Measurements from ENCODE around the gene UACA. TPM values are rescaled to one million over a fixed set of nuclear protein-coding genes. Genes with fewer than 3 reads are reported as not detected.

Gene UACA
- total and polyA plus RNA-seq, 8 donors, result 4.9 to 135 (median 36.1) TPM

DNA sequence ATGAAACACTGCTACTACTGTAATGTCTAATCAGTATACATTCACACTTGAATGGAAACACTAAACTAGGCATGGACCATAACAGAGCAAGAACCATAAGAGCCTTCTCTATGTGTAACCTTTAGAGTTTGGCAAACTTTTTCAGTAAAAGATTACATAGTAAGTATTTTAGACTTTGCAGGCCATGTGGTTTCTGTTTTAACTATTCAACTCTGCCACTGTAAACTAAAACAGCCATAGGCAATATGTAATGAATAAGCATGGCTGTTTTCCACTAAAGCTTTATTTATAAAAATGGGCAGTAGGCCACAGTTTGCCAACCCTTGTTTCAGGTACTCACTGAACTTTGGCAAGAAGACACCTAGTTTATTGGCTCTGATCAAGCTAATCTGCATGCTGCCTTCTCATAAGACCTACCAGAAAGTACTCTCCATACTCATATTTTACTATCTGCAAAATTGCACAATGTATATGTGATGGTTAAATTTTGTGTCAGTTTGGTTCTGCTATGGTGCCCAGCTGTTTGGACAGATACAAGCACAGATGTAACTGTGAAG is 46.0 kb downstream of the UACA start:
- no peak for DNase-seq
- no peak for TF ChIP-seq POLR2AphosphoS5 (IDR thresholded peaks at IDR 0.05)
- TF ChIP-seq POLR2A (IDR thresholded peaks at IDR 0.05), result no peak
- no peak for TF ChIP-seq EP300 (IDR thresholded peaks at IDR 0.05)
- TF ChIP-seq, protein P1, sequence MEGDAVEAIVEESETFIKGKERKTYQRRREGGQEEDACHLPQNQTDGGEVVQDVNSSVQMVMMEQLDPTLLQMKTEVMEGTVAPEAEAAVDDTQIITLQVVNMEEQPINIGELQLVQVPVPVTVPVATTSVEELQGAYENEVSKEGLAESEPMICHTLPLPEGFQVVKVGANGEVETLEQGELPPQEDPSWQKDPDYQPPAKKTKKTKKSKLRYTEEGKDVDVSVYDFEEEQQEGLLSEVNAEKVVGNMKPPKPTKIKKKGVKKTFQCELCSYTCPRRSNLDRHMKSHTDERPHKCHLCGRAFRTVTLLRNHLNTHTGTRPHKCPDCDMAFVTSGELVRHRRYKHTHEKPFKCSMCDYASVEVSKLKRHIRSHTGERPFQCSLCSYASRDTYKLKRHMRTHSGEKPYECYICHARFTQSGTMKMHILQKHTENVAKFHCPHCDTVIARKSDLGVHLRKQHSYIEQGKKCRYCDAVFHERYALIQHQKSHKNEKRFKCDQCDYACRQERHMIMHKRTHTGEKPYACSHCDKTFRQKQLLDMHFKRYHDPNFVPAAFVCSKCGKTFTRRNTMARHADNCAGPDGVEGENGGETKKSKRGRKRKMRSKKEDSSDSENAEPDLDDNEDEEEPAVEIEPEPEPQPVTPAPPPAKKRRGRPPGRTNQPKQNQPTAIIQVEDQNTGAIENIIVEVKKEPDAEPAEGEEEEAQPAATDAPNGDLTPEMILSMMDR (IDR thresholded peaks at IDR 0.05), result no peak
- H3K36me3 ChIP-seq, result no peaks in the 10 kb centered on the region
- intact Hi-C loops (cut with DNase I; ENCODE audit: low total_unique reads), result no loop called here
- H3K27me3 ChIP-seq, result no peaks in the 10 kb centered on the region
- H3K9me3 ChIP-seq, result no peaks in the 10 kb centered on the region
- peaks cover 23 to 82% (median 61%) of the 10 kb centered on the region in 4 donors for H3K4me1 ChIP-seq
- H3K27ac ChIP-seq, result peak overlapping the region in 1 of 5 donors; percentile 24
- no peak overlapping the region for H3K4me3 ChIP-seq

DNA sequence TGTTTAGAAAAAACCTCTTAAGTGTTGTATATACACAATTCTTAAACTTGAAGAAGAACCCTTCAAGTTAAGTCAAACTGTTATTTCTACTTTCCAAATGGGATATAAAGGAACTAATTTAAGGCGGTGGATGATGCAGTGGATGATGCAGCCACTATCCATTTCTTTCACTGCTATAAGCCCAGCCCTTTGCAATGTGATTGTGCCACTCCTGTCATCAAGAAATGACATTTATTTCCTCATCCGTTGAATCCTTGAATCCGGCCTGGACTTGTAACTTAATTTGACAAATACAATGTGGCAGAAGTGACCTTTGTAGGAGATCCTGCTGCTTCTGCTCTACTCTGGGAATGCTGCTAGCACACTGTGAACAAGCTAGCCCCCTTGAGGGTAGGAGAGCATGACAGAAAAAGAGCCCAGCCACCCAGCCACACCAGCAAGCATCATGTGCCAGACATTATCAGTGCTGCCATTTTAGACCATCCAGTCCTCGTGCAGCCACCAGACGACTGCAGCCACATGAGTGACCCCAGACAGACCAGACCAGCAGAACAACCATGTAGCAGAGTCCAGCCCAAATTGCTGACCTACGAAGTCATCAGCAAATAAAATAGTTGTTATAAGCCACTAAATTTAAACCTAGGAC is 47.4 kb downstream of the UACA start:
- WGBS, 5 donors, result 58 to 84% (median 80%) methylated on average over 6 of the region's 6 CpGs
- Histone ChIP-seq H3K4me3 (no peak overlapping the region), H3K36me3 (no peaks in the 10 kb centered on the region), H3K4me1 (peaks cover 23 to 76% (median 60%) of the 10 kb centered on the region in 4 donors), H3K27ac (peak overlapping the region in 2 of 5 donors; percentile 14 to 57), H3K27me3 (no peaks in the 10 kb centered on the region), H3K9me3 (no peaks in the 10 kb centered on the region)
- intact Hi-C loops (cut with DNase I; ENCODE audit: low total_unique reads), result no loop called here
- no peak for TF ChIP-seq EP300 (IDR thresholded peaks at IDR 0.05)
- TF ChIP-seq POLR2AphosphoS5 (IDR thresholded peaks at IDR 0.05), result no peak
- TF ChIP-seq POLR2A (IDR thresholded peaks at IDR 0.05), result no peak
- TF ChIP-seq, protein P1 (IDR thresholded peaks at IDR 0.05), result no peak
- no peak for DNase-seq

DNA sequence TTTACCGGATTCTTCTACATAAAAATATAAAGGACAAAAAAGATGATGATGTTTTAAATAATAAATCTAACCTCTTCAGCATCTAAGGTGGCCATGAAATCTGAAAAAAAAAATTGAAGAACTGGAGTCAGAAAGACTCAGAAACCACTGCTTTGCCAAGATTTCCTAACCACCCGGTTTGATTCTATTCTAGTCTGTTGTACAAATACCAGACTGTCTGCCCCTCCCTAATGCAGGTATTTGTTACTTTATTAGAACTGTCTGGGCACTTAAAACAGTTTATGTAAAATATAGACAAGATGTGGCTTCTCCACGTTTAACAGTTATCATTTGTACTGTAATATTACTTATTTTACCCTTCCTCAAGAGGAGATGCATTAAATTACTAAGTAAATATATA is 48.8 kb downstream of the UACA start:
- intact Hi-C loops (cut with DNase I; ENCODE audit: low total_unique reads), result no loop called here
- no peaks in the 10 kb centered on the region for H3K27me3 ChIP-seq
- peak overlapping the region in 4 of 5 donors; percentile 0 to 68 (median 62) for H3K27ac ChIP-seq
- H3K4me1 ChIP-seq, result peaks cover 23 to 64% (median 48%) of the 10 kb centered on the region in 4 donors
- H3K9me3 ChIP-seq, result no peaks in the 10 kb centered on the region
- no peaks in the 10 kb centered on the region for H3K36me3 ChIP-seq
- DNase-seq, result no peak
- WGBS, 5 donors, result 15 to 25% (median 17%) methylated on average over 3 of the region's 3 CpGs
- no peak overlapping the region for H3K4me3 ChIP-seq
- TF ChIP-seq, protein P1 (IDR thresholded peaks at IDR 0.05), result no peak
- TF ChIP-seq POLR2A (IDR thresholded peaks at IDR 0.05), result no peak
- TF ChIP-seq POLR2AphosphoS5 (IDR thresholded peaks at IDR 0.05), result no peak
- TF ChIP-seq EP300 (IDR thresholded peaks at IDR 0.05), result no peak

DNA sequence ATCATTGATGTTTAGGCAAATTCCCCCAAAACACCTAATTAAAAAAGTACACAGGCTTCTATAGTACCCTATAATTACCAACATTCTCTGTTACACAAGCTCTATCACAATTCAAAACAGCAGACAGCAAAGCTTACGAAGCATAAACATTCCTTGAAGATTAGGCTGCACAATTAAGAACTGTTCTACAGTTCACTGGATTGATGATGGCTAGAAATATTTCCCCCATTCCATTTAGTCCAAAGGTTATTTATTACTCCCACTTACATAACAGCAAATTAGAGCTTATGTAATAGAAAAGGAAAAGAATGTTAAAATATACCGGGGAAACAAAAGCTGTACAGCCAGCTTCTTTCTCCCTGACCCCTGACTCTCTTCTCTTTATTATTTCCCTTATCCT is 49.3 kb downstream of the UACA start:
- Histone ChIP-seq H3K27me3 (no peaks in the 10 kb centered on the region), H3K9me3 (no peaks in the 10 kb centered on the region), H3K4me1 (peaks cover 23 to 65% (median 48%) of the 10 kb centered on the region in 4 donors), H3K27ac (peak overlapping the region in 4 of 5 donors; percentile 0 to 68 (median 62)), H3K4me3 (no peak overlapping the region), H3K36me3 (no peaks in the 10 kb centered on the region)
- WGBS, 5 donors, result 10 to 20% (median 15%) methylated on average over 2 of the region's 2 CpGs
- intact Hi-C loops (cut with DNase I; ENCODE audit: low total_unique reads), result no loop called here
- DNase-seq, result peak in 1 of 2 donors; percentile 49
- no peak for TF ChIP-seq POLR2AphosphoS5 (IDR thresholded peaks at IDR 0.05)
- TF ChIP-seq POLR2A (IDR thresholded peaks at IDR 0.05), result no peak
- no peak for TF ChIP-seq EP300 (IDR thresholded peaks at IDR 0.05)
- TF ChIP-seq, protein P1 (IDR thresholded peaks at IDR 0.05), result no peak

Data from stomach (tissue), 9 donors.